Measurements from ENCODE around the gene NDUFAF4. TPM values are rescaled to one million over a fixed set of nuclear protein-coding genes. Genes with fewer than 3 reads are reported as not detected.

The NDUFAF4 gene
- total and polyA plus RNA-seq, 10 of the 15 experiments (the other 5 are each of a cell fraction or from before 2014, with no cell fraction given): 26.9 to 188 (median 76.9) TPM

- Histone ChIP-seq H3K36me3 (ENCODE audit: control insufficient read depth in 2 of 2, insufficient read depth in 2 of 2, low read length in 1 of 2) (no peaks in the 10 kb centered on the region), H4K20me1 (ENCODE audit: control insufficient read depth, insufficient read depth) (no peaks in the 10 kb centered on the region), H3K27me3 (replicated peaks in 1 of 2; ENCODE audit: control insufficient read depth in 2 of 2, insufficient read depth in 2 of 2, low read length in 1 of 2) (no peaks in the 10 kb centered on the region), H3K4me3 (no peak overlapping the region), H3K4me1 (ENCODE audit: control insufficient read depth, insufficient read depth, low read length) (no peaks in the 10 kb centered on the region), H3K9ac (ENCODE audit: control insufficient read depth, insufficient read depth, low read length) (no peak overlapping the region), H2AFZ (ENCODE audit: control insufficient read depth, low read depth, low read length) (no peak overlapping the region), H3K4me2 (ENCODE audit: control insufficient read depth, insufficient read depth) (no peak overlapping the region), H3K79me2 (ENCODE audit: control insufficient read depth, insufficient read depth, low read length) (no peaks in the 10 kb centered on the region), H3K9me3 (replicated peaks; ENCODE audit: control insufficient read depth, insufficient read depth, low read length) (no peaks in the 10 kb centered on the region; the same call in none of the 3 replicates), H3K27ac (ENCODE audit: control insufficient read depth, insufficient read depth) (no peak overlapping the region)
- DNase-seq (ENCODE audit: low read depth, low spot score) (no peak), ATAC-seq (no peak), FAIRE-seq (no peak)
- WGBS (ENCODE audit: insufficient coverage, insufficient replicate concordance, low lambda C conversion rate, missing lambda C conversion rate): 50% methylated on average over 9 of the region's 9 CpGs
- intact Hi-C loops (cut with micrococcal nuclease; ENCODE audit: unreplicated experiment): no loop called here
- BruUV-seq (replicated peaks): no TSS peak
- RAD21 ChIA-PET (ENCODE audit: unreplicated experiment): no interaction called here
- CTCF ChIA-PET: no interaction called here
- TF ChIP-seq SKIL (IDR thresholded peaks at IDR 0.05; ENCODE audit: low read depth, poor library complexity, severe bottlenecking): no peak
- TF ChIP-seq YY1 (IDR thresholded peaks at IDR 0.05; ENCODE audit: low read depth, low read length): no peak
- in situ Hi-C loops (cut with MboI): no loop called here
- POLR2A ChIA-PET: no interaction called here
- SMC1A ChIA-PET (ENCODE audit: uncharacterized antibody, unreplicated experiment): no interaction called here
Measured at GRCh38 chr6:96943555-96944215, 46.0 kb upstream of the NDUFAF4 start.

GRCh38 chr6:96942676-96943075 is 45.0 kb upstream of the NDUFAF4 start:
- H3K27ac ChIP-seq (ENCODE audit: control insufficient read depth, insufficient read depth): no peak overlapping the region
- POLR2A ChIA-PET: interaction anchor here (0.6 kb wide), 1 partner anchor 55 kb away, joined by 4 read pairs; no protein-coding TSS in a partner anchor

More at GRCh38 chr6:96942676-96943075, 45.0 kb upstream of the NDUFAF4 start:
- no peak for TF ChIP-seq NFIC (IDR thresholded peaks at IDR 0.05; ENCODE audit: low read depth, low read length)
- TF ChIP-seq TCF12 (IDR thresholded peaks at IDR 0.05; ENCODE audit: low read depth, low read length): no peak
- TF ChIP-seq KDM1A (IDR thresholded peaks at IDR 0.05; ENCODE audit: borderline replicate concordance): no peak
- no peak for TF ChIP-seq RFX5 (IDR thresholded peaks at IDR 0.05; ENCODE audit: low read depth, low read length)
- TF ChIP-seq POLR2A (IDR thresholded peaks at IDR 0.05; ENCODE audit: low read depth, low read length): no peak
- no peak for TF ChIP-seq GATAD2B (conservative IDR thresholded peaks at IDR 0.05; ENCODE audit: low read depth)
- TF ChIP-seq CTCF (IDR thresholded peaks at IDR 0.05 in 2 of 3, conservative IDR thresholded peaks at IDR 0.05 in 1 of 3; ENCODE audit: control insufficient read depth in 2 of 3, extremely low read depth in 1 of 3, insufficient read depth in 1 of 3, low read depth in 3 of 3, low read length in 3 of 3): no peak
- TF ChIP-seq RAD21 (IDR thresholded peaks at IDR 0.05; ENCODE audit: insufficient read depth, low read depth, low read length): no peak
- no peak for TF ChIP-seq CBFB (IDR thresholded peaks at IDR 0.05; ENCODE audit: low read depth)
- TF ChIP-seq CHD4 (IDR thresholded peaks at IDR 0.05): no peak
- no peak for TF ChIP-seq IKZF2 (IDR thresholded peaks at IDR 0.05)
- no peak for TF ChIP-seq DPF2 (IDR thresholded peaks at IDR 0.05)
- 49% methylated on average over 2 of the region's 2 CpGs for WGBS (ENCODE audit: insufficient coverage, insufficient replicate concordance, low lambda C conversion rate, missing lambda C conversion rate)
- ChIA-PET CTCF (interaction anchor here (1.2 kb wide), 1 partner anchor 117 kb away, joined by 3 read pairs; no protein-coding TSS in a partner anchor), SMC1A (ENCODE audit: uncharacterized antibody, unreplicated experiment) (no interaction called here), RAD21 (ENCODE audit: unreplicated experiment) (no interaction called here)
- Histone ChIP-seq H3K4me1 (ENCODE audit: control insufficient read depth, insufficient read depth, low read length) (no peaks in the 10 kb centered on the region), H3K9ac (ENCODE audit: control insufficient read depth, insufficient read depth, low read length) (no peak overlapping the region), H3K79me2 (ENCODE audit: control insufficient read depth, insufficient read depth, low read length) (no peaks in the 10 kb centered on the region), H3K4me3 (no peak overlapping the region), H4K20me1 (ENCODE audit: control insufficient read depth, insufficient read depth) (no peaks in the 10 kb centered on the region), H3K9me3 (replicated peaks; ENCODE audit: control insufficient read depth, insufficient read depth, low read length) (no peaks in the 10 kb centered on the region; the same call in none of the 3 replicates), H3K27me3 (replicated peaks in 1 of 2; ENCODE audit: control insufficient read depth in 2 of 2, insufficient read depth in 2 of 2, low read length in 1 of 2) (no peaks in the 10 kb centered on the region; a peak in 1 of 4 replicates), H3K36me3 (ENCODE audit: control insufficient read depth in 2 of 2, insufficient read depth in 2 of 2, low read length in 1 of 2) (no peaks in the 10 kb centered on the region), H2AFZ (ENCODE audit: control insufficient read depth, low read depth, low read length) (no peak overlapping the region), H3K4me2 (ENCODE audit: control insufficient read depth, insufficient read depth) (no peak overlapping the region)
- no peak for ATAC-seq
- intact Hi-C loops (cut with micrococcal nuclease; ENCODE audit: unreplicated experiment) (no loop called here), in situ Hi-C loops (cut with MboI) (no loop called here)
- FAIRE-seq: no peak
- no TSS peak for BruUV-seq (replicated peaks)
- DNase-seq (ENCODE audit: low read depth, low spot score): no peak

Measured in GM12878 (cell line).